ENCODE results near the gene TCF3. TPM values are rescaled to one million over a fixed set of nuclear protein-coding genes. Genes with fewer than 3 reads are reported as not detected.

The TCF3 gene
- total RNA-seq, 2 donors from 2014 or later: 91.5 to 332 TPM

DNA sequence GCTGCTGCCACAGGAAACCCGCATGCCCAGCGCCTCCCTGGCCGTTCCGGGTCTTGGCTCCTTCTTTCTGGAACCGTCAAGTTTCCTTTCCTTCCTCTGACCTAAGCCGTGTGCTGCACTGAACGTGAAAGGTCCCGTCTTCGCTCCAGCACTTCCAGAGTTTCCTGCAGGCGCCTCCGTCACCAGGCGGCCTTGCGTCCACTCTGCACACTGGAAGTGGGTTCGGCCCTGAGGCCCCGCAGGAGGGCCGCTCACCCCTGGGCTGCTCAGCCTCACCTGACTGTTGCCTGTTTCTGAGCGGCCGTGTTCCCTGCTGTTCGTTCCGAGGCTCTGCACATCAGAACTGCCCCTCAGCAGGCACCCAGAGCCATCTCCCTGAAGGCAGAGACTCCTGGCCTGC is 72.0 kb downstream of the TCF3 start:
- Histone ChIP-seq H3K27ac (no peak overlapping the region), H3K27me3 (replicated peaks; ENCODE audit: insufficient read depth) (no peaks in the 10 kb centered on the region), H3K9me3 (no peaks in the 10 kb centered on the region), H3K36me3 (peaks cover 6% of the 10 kb centered on the region in 2 donors), H3K4me1 (replicated peaks) (no peaks in the 10 kb centered on the region), H3K4me3 (no peak overlapping the region)
- WGBS: 92% methylated on average over 20 of the region's 20 CpGs
- intact Hi-C loops (cut with DNase I): no loop called here
- DNase-seq (ENCODE audit: low spot score): no peak
- TF ChIP-seq POLR2AphosphoS5 (IDR thresholded peaks at IDR 0.05) (no peak), POLR2A (IDR thresholded peaks at IDR 0.05) (no peak)
- TF ChIP-seq, protein P1, sequence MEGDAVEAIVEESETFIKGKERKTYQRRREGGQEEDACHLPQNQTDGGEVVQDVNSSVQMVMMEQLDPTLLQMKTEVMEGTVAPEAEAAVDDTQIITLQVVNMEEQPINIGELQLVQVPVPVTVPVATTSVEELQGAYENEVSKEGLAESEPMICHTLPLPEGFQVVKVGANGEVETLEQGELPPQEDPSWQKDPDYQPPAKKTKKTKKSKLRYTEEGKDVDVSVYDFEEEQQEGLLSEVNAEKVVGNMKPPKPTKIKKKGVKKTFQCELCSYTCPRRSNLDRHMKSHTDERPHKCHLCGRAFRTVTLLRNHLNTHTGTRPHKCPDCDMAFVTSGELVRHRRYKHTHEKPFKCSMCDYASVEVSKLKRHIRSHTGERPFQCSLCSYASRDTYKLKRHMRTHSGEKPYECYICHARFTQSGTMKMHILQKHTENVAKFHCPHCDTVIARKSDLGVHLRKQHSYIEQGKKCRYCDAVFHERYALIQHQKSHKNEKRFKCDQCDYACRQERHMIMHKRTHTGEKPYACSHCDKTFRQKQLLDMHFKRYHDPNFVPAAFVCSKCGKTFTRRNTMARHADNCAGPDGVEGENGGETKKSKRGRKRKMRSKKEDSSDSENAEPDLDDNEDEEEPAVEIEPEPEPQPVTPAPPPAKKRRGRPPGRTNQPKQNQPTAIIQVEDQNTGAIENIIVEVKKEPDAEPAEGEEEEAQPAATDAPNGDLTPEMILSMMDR (IDR thresholded peaks at IDR 0.05): no peak

DNA sequence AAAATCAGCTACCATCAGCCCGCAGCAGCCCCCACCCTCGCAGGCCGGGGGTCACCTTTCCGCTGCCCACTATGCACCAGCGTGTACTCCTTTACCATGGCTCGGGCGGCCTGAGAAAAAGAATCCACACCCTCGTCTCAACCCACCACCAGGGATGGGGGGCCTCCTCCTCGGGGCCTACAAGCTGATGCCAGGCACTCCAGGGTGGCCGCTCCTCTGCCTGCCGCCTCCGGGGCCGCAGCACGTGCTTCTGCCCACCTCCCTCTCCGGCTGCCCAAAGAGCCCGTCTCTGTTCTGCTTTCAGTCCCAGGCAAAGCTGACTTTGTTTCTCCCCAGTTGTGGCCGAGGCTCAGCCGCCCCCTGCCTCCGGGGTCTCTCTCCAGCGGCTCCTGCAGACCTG is 73.2 kb downstream of the TCF3 start:
- no peaks in the 10 kb centered on the region for H3K9me3 ChIP-seq
- no peak overlapping the region for H3K27ac ChIP-seq
- no peak for DNase-seq (ENCODE audit: low spot score)
- no peak for TF ChIP-seq POLR2A (IDR thresholded peaks at IDR 0.05)
- TF ChIP-seq POLR2AphosphoS5 (IDR thresholded peaks at IDR 0.05): no peak
- H3K36me3 ChIP-seq: peaks cover under 1 to 3% of the 10 kb centered on the region in 2 donors
- 91% methylated on average over 20 of the region's 20 CpGs for WGBS
- H3K4me3 ChIP-seq: no peak overlapping the region
- intact Hi-C loops (cut with DNase I): no loop called here
- no peaks in the 10 kb centered on the region for H3K27me3 ChIP-seq (replicated peaks; ENCODE audit: insufficient read depth)
- H3K4me1 ChIP-seq (replicated peaks): no peaks in the 10 kb centered on the region

DNA sequence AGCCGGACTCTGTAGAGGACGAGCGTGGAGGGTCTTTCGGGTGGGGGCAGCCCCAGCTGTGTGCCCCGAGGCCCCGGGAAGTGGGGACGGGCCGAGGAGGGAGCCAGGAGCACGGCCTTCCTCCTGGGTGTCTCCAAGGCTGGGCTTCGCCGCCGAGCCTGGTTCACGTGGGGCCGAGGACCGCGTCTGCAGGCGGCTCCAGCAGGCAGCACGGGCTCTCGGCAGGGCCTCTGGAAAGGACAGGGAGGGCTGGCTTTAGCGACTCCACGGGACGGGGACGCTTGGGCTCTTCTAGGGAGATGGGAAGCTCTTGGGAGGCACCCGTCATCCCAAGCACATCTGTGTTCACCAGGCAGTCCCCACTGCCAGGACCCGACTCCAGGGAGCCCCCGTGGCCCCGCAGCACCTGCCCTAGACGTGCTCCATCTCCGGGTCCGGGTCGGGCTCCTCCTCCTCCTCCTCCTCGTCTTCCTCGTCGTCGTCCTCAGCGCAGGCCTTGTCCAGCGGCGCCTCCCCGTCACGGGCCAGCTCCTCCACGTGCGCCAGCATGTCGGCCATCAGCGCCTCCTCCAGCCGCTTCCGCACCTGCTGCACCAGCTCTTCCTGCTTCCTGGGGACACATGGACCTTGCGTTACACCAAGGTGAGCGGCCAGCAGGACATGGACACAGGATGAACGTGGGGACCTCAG is 74.3 kb downstream of the TCF3 start:
- WGBS: 83% methylated on average over 44 of the region's 49 CpGs
- intact Hi-C loops (cut with DNase I): no loop called here
- Histone ChIP-seq H3K4me1 (replicated peaks) (no peaks in the 10 kb centered on the region), H3K36me3 (no peaks in the 10 kb centered on the region), H3K4me3 (no peak overlapping the region), H3K27me3 (replicated peaks; ENCODE audit: insufficient read depth) (no peaks in the 10 kb centered on the region), H3K9me3 (no peaks in the 10 kb centered on the region), H3K27ac (no peak overlapping the region)
- no peak for TF ChIP-seq POLR2A (IDR thresholded peaks at IDR 0.05)
- TF ChIP-seq, protein P1 (IDR thresholded peaks at IDR 0.05): no peak
- no peak for TF ChIP-seq POLR2AphosphoS5 (IDR thresholded peaks at IDR 0.05)
- no peak for DNase-seq (ENCODE audit: low spot score)

DNA sequence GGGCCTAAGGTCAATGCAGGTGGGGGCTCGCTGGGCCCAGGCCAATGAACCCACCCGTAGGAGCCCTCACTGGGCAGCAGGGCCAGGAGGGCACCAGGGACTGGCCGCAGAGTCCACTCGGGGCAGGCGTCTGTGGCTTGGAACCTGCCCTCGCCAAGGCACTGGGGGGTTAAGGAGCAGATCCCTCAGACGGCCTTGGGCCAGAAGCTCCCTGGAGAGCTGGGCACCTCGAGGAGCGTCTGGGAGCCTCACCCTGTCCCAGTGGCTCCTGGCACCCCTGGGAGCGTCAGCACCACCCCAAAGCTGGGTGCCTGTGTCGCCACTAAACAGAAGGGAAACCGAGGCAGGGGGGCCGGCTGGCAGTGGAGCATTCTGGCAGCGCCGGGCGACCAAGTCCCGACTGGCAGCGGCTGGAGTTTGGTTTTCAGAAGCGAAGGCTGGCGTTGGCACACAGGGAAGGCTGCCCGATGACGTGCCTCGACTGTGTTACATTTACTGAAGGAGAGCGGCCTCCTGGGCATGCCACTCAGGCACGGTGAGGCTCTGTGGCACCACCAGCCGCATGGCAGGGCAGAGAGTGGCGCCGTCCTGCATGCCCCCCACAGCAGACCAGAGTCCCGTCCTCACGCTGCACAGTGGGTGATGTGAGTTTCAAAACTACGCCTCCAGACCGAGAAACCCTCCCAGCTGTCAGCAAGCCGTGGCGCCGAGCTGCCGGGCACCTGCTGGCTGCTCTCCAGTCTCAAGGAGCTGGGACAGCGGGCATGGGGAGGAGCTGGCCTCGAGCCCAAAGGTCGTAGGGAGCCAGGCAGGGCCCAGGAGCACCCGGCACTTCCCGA is 75.1 kb downstream of the TCF3 start:
- no peaks in the 10 kb centered on the region for H3K4me1 ChIP-seq (replicated peaks)
- WGBS: 78% methylated on average over 37 of the region's 41 CpGs
- H3K9me3 ChIP-seq: no peaks in the 10 kb centered on the region
- no peaks in the 10 kb centered on the region for H3K36me3 ChIP-seq
- H3K27ac ChIP-seq: no peak overlapping the region
- intact Hi-C loops (cut with DNase I): no loop called here
- no peak for DNase-seq (ENCODE audit: low spot score)
- H3K27me3 ChIP-seq (replicated peaks; ENCODE audit: insufficient read depth): no peaks in the 10 kb centered on the region
- no peak overlapping the region for H3K4me3 ChIP-seq
- TF ChIP-seq POLR2AphosphoS5 (IDR thresholded peaks at IDR 0.05) (no peak), POLR2A (IDR thresholded peaks at IDR 0.05) (no peak)
- TF ChIP-seq, protein P1 (IDR thresholded peaks at IDR 0.05): no peak

DNA sequence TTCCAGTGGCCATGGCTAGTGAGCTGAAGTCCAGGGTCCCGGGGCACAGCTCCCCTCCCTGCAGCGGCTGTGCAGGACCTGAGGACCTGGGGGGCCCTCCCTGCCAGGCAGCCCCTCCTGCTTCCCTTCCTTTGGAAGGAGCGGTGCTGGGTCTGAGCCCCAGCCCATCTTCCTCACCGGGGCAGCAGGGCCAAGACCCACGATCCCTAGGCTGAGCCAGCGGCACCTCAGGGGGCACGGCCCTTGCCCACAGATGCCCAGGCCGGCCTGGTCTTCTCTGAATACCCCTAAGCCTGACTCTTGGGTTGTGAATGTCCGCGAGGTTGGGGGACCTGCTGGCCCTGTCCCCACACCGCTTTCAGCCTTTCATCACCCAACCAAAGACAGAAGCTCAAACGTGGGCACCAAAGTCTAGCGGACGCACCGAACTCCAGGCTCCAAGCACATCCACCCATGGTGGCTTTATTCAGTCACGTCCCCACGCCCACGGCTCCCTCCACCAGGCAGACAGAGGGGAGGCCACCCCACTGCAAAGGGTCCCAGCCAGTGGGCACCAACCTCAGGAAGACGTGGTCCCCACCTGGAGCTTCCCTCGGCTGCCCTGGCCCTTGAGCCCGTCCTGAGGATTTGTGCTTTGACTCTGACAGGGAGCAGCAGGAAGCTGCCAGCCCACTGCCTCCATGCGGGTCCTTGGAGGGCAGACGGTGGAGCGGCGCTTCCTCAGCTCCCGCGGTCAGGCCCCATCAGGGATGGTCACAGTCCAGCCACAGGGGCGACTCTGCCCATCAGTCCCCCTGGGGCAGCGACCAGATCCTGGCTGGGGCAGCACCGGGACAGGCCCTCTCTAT is 75.9 kb downstream of the TCF3 start:
- Histone ChIP-seq H3K27ac (no peak overlapping the region), H3K27me3 (replicated peaks; ENCODE audit: insufficient read depth) (no peaks in the 10 kb centered on the region), H3K4me3 (no peak overlapping the region), H3K4me1 (replicated peaks) (no peaks in the 10 kb centered on the region), H3K36me3 (no peaks in the 10 kb centered on the region), H3K9me3 (no peaks in the 10 kb centered on the region)
- DNase-seq (ENCODE audit: low spot score): no peak
- intact Hi-C loops (cut with DNase I): no loop called here
- TF ChIP-seq POLR2AphosphoS5 (IDR thresholded peaks at IDR 0.05): no peak
- TF ChIP-seq POLR2A (IDR thresholded peaks at IDR 0.05): no peak
- TF ChIP-seq, protein P1 (IDR thresholded peaks at IDR 0.05): no peak
- WGBS: 84% methylated on average over 25 of the region's 30 CpGs
